Activated CD8-positive, alpha-beta memory T cell treated with anti-CD3 and anti-CD28 coated beads for 4 hours (primary cell): Measurements from ENCODE around the gene KLHL40.

Source experiments
- DNase-seq, 2 donors: peaks; one replicate each; pipeline ENCODE4 v3.0.0-alpha.2; 2020; ENCODE audit warnings: low read depth in 2 of 2

KLHL40 gene

GRCh38 chr3:42685363-42685881 lies at the start of gene KLHL40:
KLHL40 (plus strand) TSS chr3:42685537; CDS start chr3:42685619, 82 bp downstream.
- DNase-seq: no peak

DNA sequence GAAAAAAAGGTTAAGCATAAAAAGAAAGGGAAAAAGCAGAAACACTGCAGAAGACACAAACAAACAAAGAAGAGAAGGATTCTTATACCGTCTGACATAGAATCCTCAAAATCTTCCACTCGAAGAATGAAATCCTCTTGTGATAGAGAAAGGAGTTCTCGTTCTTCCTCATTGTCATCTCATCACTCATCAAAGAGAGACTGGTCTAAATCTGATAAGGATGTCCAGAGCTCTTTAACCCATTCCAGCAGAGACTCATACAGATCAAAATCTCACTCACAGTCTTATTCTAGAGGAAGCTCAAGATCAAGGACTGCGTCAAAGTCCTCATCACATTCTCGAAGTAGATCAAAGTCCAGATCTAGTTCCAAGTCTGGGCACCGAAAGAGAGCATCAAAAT lies 48.3 kb upstream of the KLHL40 start:
- no peak for DNase-seq

GRCh38 chr3:42638339-42638842 lies 46.9 kb upstream of the KLHL40 start:
- DNase-seq: no peak

DNA sequence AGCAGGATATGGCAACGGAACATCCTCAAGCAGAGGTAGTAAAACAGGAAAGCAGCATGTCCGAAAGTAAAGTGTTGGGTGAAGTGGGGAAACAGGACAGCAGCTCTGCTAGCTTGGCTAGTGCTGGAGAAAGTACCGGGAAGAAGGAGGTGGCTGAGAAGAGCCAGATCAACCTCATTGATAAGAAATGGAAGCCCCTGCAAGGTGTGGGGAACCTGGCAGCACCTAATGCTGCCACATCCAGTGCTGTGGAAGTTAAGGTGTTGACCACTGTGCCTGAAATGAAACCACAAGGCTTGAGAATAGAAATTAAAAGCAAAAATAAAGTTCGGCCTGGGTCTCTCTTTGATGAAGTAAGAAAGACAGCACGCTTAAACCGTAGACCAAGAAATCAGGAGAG lies 46.1 kb upstream of the KLHL40 start:
- no peak for DNase-seq

- no peak for DNase-seq
These were observed 45.2 kb upstream of the KLHL40 start for GRCh38 chr3:42640129-42640528.

- no peak for DNase-seq
These were observed 44.5 kb upstream of the KLHL40 start for GRCh38 chr3:42640771-42641370.

- no peak for DNase-seq
These were observed 37.4 kb upstream of the KLHL40 start for GRCh38 chr3:42647821-42648459.

DNA sequence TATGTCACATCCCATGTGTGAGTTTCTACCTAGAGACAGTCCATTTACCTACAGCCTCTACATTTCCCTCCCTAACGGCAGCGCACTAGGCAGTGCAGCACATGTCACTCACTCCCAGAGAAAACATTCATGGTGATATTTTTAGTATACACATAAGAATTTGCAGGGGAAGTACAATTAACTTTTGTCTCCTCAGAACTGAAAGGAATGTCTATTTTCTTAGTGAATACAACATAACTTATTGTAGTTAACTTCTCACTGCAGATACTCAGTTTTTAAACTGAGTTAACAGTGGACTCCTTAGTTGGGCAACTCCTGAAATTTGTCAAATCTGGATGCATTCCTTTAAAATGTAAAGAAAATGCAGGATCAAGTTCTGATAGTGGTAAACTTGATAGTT lies 36.3 kb upstream of the KLHL40 start:
- DNase-seq: no peak

- DNase-seq: no peak
These were observed 35.6 kb upstream of the KLHL40 start for GRCh38 chr3:42649783-42650182.

- DNase-seq: no peak
These were observed 33.9 kb upstream of the KLHL40 start for GRCh38 chr3:42651248-42652091.

GRCh38 chr3:42652251-42652610 lies 33.1 kb upstream of the KLHL40 start:
- DNase-seq: no peak

GRCh38 chr3:42652611-42653302 lies 32.6 kb upstream of the KLHL40 start:
- no peak for DNase-seq

GRCh38 chr3:42653303-42653559 lies 32.1 kb upstream of the KLHL40 start:
- no peak for DNase-seq

DNA sequence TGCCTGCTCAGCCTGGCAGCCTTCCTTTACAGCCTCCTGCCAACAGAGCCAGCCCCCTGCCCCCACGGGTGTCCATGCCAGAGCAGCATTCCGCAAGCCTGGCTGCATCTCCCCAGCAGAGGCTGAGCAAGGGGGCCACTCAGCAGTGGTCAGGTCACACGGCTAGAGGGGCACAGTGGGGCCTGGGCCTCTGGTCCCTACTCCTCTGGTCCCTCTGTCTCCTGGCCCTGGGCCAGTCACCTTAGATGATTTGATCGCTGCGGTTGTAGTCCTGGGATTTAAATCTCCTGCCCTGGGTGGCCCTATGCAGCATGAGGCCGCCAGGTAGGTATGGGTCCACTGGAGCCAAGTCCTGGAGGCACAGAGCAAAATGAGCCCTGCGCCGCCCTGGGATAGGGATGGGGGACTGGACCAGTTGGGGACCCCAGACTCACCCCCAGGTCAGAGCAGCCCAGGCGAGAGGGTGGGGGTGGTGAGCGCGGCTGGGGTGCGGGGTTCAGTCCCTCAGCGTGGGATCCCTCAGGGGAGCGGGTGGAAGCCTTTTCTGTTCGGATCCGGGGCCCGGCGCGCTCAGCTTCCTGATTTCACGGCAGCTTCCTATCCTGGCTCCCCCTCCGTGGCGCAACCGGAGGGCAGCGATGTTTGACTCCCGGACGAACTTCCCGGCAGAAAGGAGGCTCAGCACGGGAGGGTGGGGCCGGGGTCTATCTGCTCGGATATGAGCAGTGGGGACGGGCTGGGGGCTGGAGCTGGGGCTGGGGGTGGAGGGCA lies 31.6 kb upstream of the KLHL40 start, which contains the start of gene ZBTB47:
Gene ZBTB47, plus strand, starts transcription at position 138 of the 771 bp plus-strand sequence. CDS start 4,659 bp downstream, outside the sequence.
- no peak for DNase-seq

GRCh38 chr3:42654331-42655201 lies 30.8 kb upstream of the KLHL40 start:
- no peak for DNase-seq

GRCh38 chr3:42655331-42655888 lies 29.9 kb upstream of the KLHL40 start:
- no peak for DNase-seq

- DNase-seq: no peak
These were observed 29.2 kb upstream of the KLHL40 start for GRCh38 chr3:42655980-42656679.

- no peak for DNase-seq
These were observed 28.4 kb upstream of the KLHL40 start for GRCh38 chr3:42656680-42657610.
